WERI-Rb-1 (cell line): ENCODE measurements around the gene KRTAP3-2.

Source experiments
- DNase-seq: peaks from one replicate; pipeline ENCODE4 v3.0.0-alpha.2; 2020
- H3K27ac ChIP-seq: fragments of 250-450 bp; sonication (Bioruptor Pico); 2 replicates; pipeline ENCODE4 v1.5.1; 2020; ENCODE audit warnings: mild to moderate bottlenecking, moderate library complexity
- H3K27me3 ChIP-seq: fragments of 250-450 bp; sonication (Bioruptor Pico); 2 replicates; pipeline ENCODE4 v1.5.1; 2021; ENCODE audit warnings: mild to moderate bottlenecking, low read depth, moderate library complexity; ENCODE audit not compliant: insufficient read depth, severe bottlenecking
- H3K36me3 ChIP-seq: fragments of 250-450 bp; sonication (Bioruptor Pico); 2 replicates; pipeline ENCODE4 v1.5.1; 2020; ENCODE audit warnings: mild to moderate bottlenecking, moderate library complexity
- H3K4me3 ChIP-seq: 2 replicates; pipeline ENCODE4 v1.5.1; 2011; ENCODE audit warnings: low read depth, mild to moderate bottlenecking, control low read depth, low read length
- H3K9me3 ChIP-seq: fragments of 250-450 bp; sonication (Bioruptor Pico); 2 replicates; pipeline ENCODE4 v1.5.1; 2021; ENCODE audit warnings: mild to moderate bottlenecking, moderate library complexity; ENCODE audit not compliant: severe bottlenecking
- CTCF ChIP-seq: IDR thresholded peaks from 2 replicates; pipeline ENCODE4 v1.5.1; 2011; ENCODE audit warnings: low read depth, mild to moderate bottlenecking, control low read depth, inconsistent platforms, low read length

Gene KRTAP3-2

GRCh38 chr17:41003926-41004325, 4.2 kb upstream of the KRTAP3-2 start:
- Histone ChIP-seq H3K27ac (no peak overlapping the region), H3K4me3 (no peak overlapping the region), H3K36me3 (no peaks in the 10 kb centered on the region), H3K27me3 (no peaks in the 10 kb centered on the region), H3K9me3 (no peaks in the 10 kb centered on the region)
- TF ChIP-seq CTCF: no peak
- DNase-seq: no peak

GRCh38 chr17:41002814-41003213, 3.1 kb upstream of the KRTAP3-2 start:
- H3K4me3 ChIP-seq: no peak overlapping the region
- H3K36me3 ChIP-seq: no peaks in the 10 kb centered on the region
- no peak for DNase-seq
- TF ChIP-seq CTCF: no peak
- no peak overlapping the region for H3K27ac ChIP-seq
- no peaks in the 10 kb centered on the region for H3K27me3 ChIP-seq
- H3K9me3 ChIP-seq: no peaks in the 10 kb centered on the region

GRCh38 chr17:41001795-41002194, 2.1 kb upstream of the KRTAP3-2 start:
- DNase-seq: no peak
- TF ChIP-seq CTCF: no peak
- no peaks in the 10 kb centered on the region for H3K36me3 ChIP-seq
- H3K27me3 ChIP-seq: no peaks in the 10 kb centered on the region
- H3K4me3 ChIP-seq: no peak overlapping the region
- H3K9me3 ChIP-seq: no peaks in the 10 kb centered on the region
- no peak overlapping the region for H3K27ac ChIP-seq

GRCh38 chr17:40997361-40997760, 2.3 kb downstream of the KRTAP3-2 start:
- H3K9me3 ChIP-seq: no peaks in the 10 kb centered on the region
- no peak for DNase-seq
- H3K36me3 ChIP-seq: no peaks in the 10 kb centered on the region
- no peak overlapping the region for H3K27ac ChIP-seq
- H3K4me3 ChIP-seq: no peak overlapping the region
- no peak for TF ChIP-seq CTCF
- no peaks in the 10 kb centered on the region for H3K27me3 ChIP-seq

- TF ChIP-seq CTCF: no peak
- Histone ChIP-seq H3K4me3 (no peak overlapping the region), H3K27ac (no peak overlapping the region), H3K36me3 (no peaks in the 10 kb centered on the region), H3K9me3 (no peaks in the 10 kb centered on the region), H3K27me3 (no peaks in the 10 kb centered on the region)
- DNase-seq: no peak
Observed at GRCh38 chr17:40996829-40997228, 2.9 kb downstream of the KRTAP3-2 start.

GRCh38 chr17:40995116-40995515, 4.6 kb downstream of the KRTAP3-2 start:
- Histone ChIP-seq H3K27me3 (no peaks in the 10 kb centered on the region), H3K4me3 (no peak overlapping the region), H3K9me3 (peaks cover 9% of the 10 kb centered on the region), H3K27ac (no peak overlapping the region), H3K36me3 (no peaks in the 10 kb centered on the region)
- DNase-seq: no peak
- TF ChIP-seq CTCF: no peak
